A549 treated with dexamethasone at 1 μM for 4 hours (cell line): ENCODE measurements around the gene XPNPEP1. TPM values are rescaled to one million over a fixed set of nuclear protein-coding genes. Genes with fewer than 3 reads are reported as not detected.

Source experiments
- total RNA-seq: library from RNA; stranded (reverse); fragments of 200-300 nt; extraction: Qiagen RNA extraction; gene quantifications from 5 replicates; pipeline ENCODE4 v1.2.3, GENCODE V29; 2022

XPNPEP1 gene
- total RNA-seq: 32.0 to 39.6 TPM (median 37.2 TPM) in 5 replicates

GRCh38 chr10:109922976-109923921, at the start of gene XPNPEP1:
Gene XPNPEP1 (minus strand): TSS chr10:109923511. CDS start chr10:109923433, 78 bp downstream.

Other genes with a start within 250 kb of the XPNPEP1 start
- 3.8 to 6.8 TPM (median 4.7 TPM) in 5 replicates for gene ADD3, start 84.5 kb upstream of the XPNPEP1 start, total RNA-seq